A549 (cell line): ENCODE data around the gene BMP7.

Source experiments
- POLR2A ChIP-seq: IDR thresholded peaks from 2 replicates; pipeline ENCODE4 v1.6.1; 2012; ENCODE audit warnings: mild to moderate bottlenecking, low read length
- RARB ChIP-seq: fragments of 250-450 bp; sonication (Bioruptor Pico); IDR thresholded peaks from 2 replicates; pipeline ENCODE4 v1.8.0; 2021; ENCODE audit warnings: mild to moderate bottlenecking, moderate library complexity
- TF ChIP-seq, protein P1 (sequence below): fragments of >200 bp; sonication (Bioruptor Twin); formaldehyde crosslinking; IDR thresholded peaks from 3 replicates; pipeline ENCODE4 v1.5.1; 2016

DNA sequence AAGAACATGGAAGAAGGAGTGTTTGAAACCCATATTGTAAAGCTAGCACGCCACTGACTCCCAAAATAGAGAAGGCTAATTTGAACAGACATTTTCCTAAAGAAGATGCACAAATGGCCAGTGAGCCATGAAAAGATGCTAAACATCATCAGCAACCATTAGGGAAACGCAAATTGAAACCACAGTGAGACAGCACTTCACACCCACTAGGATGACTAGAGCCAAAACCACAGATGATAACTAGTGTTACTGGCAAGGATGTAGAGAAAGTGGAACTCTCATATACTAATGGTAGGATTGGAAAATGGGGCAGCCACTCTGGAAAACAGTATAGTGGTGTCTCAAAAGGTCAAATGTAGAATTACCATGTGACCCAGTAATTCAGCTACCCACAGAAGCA is 58.2 kb downstream of the BMP7 start:
- TF ChIP-seq POLR2A = no peak
- no peak for TF ChIP-seq RARB
- TF ChIP-seq, protein P1, sequence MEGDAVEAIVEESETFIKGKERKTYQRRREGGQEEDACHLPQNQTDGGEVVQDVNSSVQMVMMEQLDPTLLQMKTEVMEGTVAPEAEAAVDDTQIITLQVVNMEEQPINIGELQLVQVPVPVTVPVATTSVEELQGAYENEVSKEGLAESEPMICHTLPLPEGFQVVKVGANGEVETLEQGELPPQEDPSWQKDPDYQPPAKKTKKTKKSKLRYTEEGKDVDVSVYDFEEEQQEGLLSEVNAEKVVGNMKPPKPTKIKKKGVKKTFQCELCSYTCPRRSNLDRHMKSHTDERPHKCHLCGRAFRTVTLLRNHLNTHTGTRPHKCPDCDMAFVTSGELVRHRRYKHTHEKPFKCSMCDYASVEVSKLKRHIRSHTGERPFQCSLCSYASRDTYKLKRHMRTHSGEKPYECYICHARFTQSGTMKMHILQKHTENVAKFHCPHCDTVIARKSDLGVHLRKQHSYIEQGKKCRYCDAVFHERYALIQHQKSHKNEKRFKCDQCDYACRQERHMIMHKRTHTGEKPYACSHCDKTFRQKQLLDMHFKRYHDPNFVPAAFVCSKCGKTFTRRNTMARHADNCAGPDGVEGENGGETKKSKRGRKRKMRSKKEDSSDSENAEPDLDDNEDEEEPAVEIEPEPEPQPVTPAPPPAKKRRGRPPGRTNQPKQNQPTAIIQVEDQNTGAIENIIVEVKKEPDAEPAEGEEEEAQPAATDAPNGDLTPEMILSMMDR = no peak
